K562 (cell line): ENCODE measurements around the gene PBX2. TPM values are rescaled to one million over a fixed set of nuclear protein-coding genes. Genes with fewer than 3 reads are reported as not detected.

Source experiments
- ARID1B ChIP-seq: fragments of 450-650 bp; IDR thresholded peaks from 2 replicates; pipeline ENCODE4 v1.6.1; 2016; ENCODE audit warnings: antibody characterized with exemption, mild to moderate bottlenecking, inconsistent platforms
- CC2D1A ChIP-seq: fragments of 450-650 bp; IDR thresholded peaks from 2 replicates; pipeline ENCODE4 v1.6.1; 2017; ENCODE audit warnings: mild to moderate bottlenecking
- LARP7 ChIP-seq: fragments of 450-650 bp; IDR thresholded peaks from 2 replicates; pipeline ENCODE4 v1.6.1; 2016
- NFIX ChIP-seq: fragments of 250-450 bp; sonication (Bioruptor Pico); IDR thresholded peaks from 2 replicates; pipeline ENCODE4 v1.4.0; 2020; ENCODE audit warnings: low read depth, mild to moderate bottlenecking, moderate library complexity
- RAD51 ChIP-seq: fragments of 450-650 bp; IDR thresholded peaks from 2 replicates; pipeline ENCODE4 v1.7.1; 2016; ENCODE audit warnings: low read depth, mild to moderate bottlenecking, borderline replicate concordance
- RBM25 ChIP-seq: fragments of 200-400 bp; formaldehyde crosslinking; IDR thresholded peaks from 2 replicates; pipeline ENCODE4 v1.6.1; 2018; ENCODE audit warnings: low read length, low read depth, moderate library complexity; ENCODE audit not compliant: severe bottlenecking
- SIN3B ChIP-seq: fragments of 450-650 bp; IDR thresholded peaks from 2 replicates; pipeline ENCODE4 v1.6.1; 2017; ENCODE audit warnings: low read depth, mild to moderate bottlenecking, moderate library complexity
- SMARCE1 ChIP-seq: fragments of 450-650 bp; IDR thresholded peaks from 2 replicates; pipeline ENCODE4 v1.7.1; 2016; ENCODE audit warnings: mild to moderate bottlenecking
- SRF ChIP-seq, 2 experiments: fragments of 250-450, 450-650 bp in 1 of 2; sonication (Bioruptor Pico) in 1 of 2; sonication (generic) in 1 of 2; formaldehyde crosslinking; IDR thresholded peaks; 2 replicates each; pipeline versions ENCODE4 v1.5.0 to v1.5.1; 2020 to 2022; ENCODE audit warnings: mild to moderate bottlenecking in 1 of 2, missing genetic modification reagents in 1 of 2
- ZNF384 ChIP-seq: IDR thresholded peaks from 2 replicates; pipeline ENCODE4 v1.6.1; 2012; ENCODE audit warnings: low read depth, low read length, improper control_type of control experiment
- ZNF583 ChIP-seq: fragments of 250-450 bp; sonication (Bioruptor Pico); IDR thresholded peaks from 2 replicates; pipeline ENCODE4 v1.4.0; 2020
- ZNF766 ChIP-seq: fragments of 200-800 bp; sonication (Bioruptor generic); conservative IDR thresholded peaks from 2 replicates; pipeline ENCODE4 v1.6.1; 2016; ENCODE audit warnings: missing genetic modification characterization, missing compliant biosample characterization
- polyA plus RNA-seq, 8 experiments: library from polyadenylated mRNA; depleted of rRNA in 4 of 8; stranded (reverse) in 5 of 8; unstranded in 3 of 8; fragments of >200 nt; fragmentation: Nextera tagmentation in 2 of 8; fragmentation: Illumina TruSeq in 1 of 8; extraction: Ambion mirVana in 2 of 8; extraction: Trizol in 1 of 8; gene quantifications; 2 replicates each; pipeline versions ENCODE4 v1.2.1 to v1.2.3, GENCODE V29; 2011 to 2014; ENCODE audit warnings: inconsistent platforms in 1 of 8, missing spikeins in 1 of 8
- total RNA-seq, 7 experiments: library from RNA; depleted of rRNA in 6 of 7; stranded (reverse); fragments of >200 nt in 6 of 7; fragmentation: Illumina TruSeq in 2 of 7; extraction: Trizol in 2 of 7; gene quantifications; 2 replicates each; pipeline versions ENCODE4 v1.2.1 to v1.2.3, GENCODE V29; 2011 to 2021; ENCODE audit warnings: low replicate concordance in 1 of 7
- TF ChIP-seq, protein P1 (sequence below): sonication (generic); formaldehyde crosslinking; IDR thresholded peaks from 2 replicates; pipeline ENCODE4 v1.8.1; 2023; ENCODE audit warnings: mild to moderate bottlenecking, missing genetic modification reagents
- TF ChIP-seq, protein P2 (sequence below): fragments of 200-800 bp; sonication (Bioruptor generic); IDR thresholded peaks from 2 replicates; pipeline ENCODE4 v1.6.1; 2017; ENCODE audit warnings: missing genetic modification characterization, missing compliant biosample characterization
- TF ChIP-seq, protein P3 (sequence below), 2 experiments: fragments of 450-650 bp; conservative IDR thresholded peaks; 2 replicates each; pipeline ENCODE4 v1.6.1; 2017; ENCODE audit warnings: mild to moderate bottlenecking in 2 of 2, moderate library complexity in 2 of 2
- TF ChIP-seq, protein P4 (sequence below): sonication (generic); formaldehyde crosslinking; IDR thresholded peaks from 2 replicates; pipeline ENCODE4 v1.8.0; 2022; ENCODE audit warnings: mild to moderate bottlenecking, missing genetic modification reagents

The PBX2 gene
- total and polyA plus RNA-seq, 9 of the 15 experiments (the other 6 are each of a cell fraction or from before 2014, with no cell fraction given) = 1.9 to 134 (median 62.5) TPM

DNA sequence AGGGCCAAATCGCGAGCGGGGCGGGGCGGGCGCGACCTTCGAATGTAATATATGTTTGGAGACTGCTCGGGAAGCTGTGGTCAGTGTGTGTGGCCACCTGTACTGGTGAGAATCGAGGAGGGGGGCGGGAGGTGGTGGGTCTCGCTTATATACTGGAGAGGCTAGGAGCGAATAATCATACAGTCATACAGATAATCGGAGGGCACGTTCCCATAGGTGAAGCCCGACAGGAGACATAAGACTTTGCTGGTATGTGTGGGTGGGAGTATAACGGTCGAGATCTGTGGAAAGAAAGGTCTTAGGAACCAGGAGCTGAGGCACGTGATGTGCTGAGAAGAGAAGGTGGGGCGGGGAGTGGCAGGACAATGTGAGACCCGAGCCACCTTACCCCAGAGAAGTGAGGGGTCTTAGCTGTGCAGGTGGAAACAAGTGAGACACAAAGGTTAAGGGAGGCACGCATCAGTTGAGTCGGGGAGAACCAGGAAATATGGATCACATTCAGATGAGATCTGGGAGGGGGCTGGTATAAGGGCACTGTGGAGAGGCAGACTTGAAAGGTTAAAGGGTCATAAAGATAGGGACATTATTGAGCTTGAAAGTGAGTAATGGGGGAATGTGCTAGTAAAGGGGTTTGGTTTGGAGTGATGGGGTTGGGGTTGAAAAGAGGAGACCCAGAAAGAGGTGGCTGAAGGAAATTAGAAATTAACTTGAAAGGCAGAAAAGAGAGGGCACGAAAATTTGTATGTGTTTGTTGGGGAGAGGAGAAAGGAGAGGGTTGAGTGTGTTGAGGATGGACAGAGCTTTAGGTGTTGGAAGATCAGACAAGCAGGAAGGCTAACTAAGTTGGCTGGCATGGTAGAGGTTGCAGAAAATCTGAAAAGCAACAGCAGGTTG is 11.2 kb downstream of the PBX2 start (continued):
- TF ChIP-seq, protein P1, sequence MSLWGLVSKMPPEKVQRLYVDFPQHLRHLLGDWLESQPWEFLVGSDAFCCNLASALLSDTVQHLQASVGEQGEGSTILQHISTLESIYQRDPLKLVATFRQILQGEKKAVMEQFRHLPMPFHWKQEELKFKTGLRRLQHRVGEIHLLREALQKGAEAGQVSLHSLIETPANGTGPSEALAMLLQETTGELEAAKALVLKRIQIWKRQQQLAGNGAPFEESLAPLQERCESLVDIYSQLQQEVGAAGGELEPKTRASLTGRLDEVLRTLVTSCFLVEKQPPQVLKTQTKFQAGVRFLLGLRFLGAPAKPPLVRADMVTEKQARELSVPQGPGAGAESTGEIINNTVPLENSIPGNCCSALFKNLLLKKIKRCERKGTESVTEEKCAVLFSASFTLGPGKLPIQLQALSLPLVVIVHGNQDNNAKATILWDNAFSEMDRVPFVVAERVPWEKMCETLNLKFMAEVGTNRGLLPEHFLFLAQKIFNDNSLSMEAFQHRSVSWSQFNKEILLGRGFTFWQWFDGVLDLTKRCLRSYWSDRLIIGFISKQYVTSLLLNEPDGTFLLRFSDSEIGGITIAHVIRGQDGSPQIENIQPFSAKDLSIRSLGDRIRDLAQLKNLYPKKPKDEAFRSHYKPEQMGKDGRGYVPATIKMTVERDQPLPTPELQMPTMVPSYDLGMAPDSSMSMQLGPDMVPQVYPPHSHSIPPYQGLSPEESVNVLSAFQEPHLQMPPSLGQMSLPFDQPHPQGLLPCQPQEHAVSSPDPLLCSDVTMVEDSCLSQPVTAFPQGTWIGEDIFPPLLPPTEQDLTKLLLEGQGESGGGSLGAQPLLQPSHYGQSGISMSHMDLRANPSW (CRISPR knock-in tag) = 0 out of 2 replicates have a peak, but pooled peaks have one; percentile 56
- TF ChIP-seq, protein P2, sequence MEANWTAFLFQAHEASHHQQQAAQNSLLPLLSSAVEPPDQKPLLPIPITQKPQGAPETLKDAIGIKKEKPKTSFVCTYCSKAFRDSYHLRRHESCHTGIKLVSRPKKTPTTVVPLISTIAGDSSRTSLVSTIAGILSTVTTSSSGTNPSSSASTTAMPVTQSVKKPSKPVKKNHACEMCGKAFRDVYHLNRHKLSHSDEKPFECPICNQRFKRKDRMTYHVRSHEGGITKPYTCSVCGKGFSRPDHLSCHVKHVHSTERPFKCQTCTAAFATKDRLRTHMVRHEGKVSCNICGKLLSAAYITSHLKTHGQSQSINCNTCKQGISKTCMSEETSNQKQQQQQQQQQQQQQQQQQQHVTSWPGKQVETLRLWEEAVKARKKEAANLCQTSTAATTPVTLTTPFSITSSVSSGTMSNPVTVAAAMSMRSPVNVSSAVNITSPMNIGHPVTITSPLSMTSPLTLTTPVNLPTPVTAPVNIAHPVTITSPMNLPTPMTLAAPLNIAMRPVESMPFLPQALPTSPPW = peak; percentile 4; the same call in 1 of the 2 replicates
- peak; percentile 11; the same call in 1 of the 2 replicates for TF ChIP-seq ZNF583
- TF ChIP-seq RAD51 = peak; percentile 84
- TF ChIP-seq ZNF766 (CRISPR knock-in tag) = no peak
- peak; percentile 27 to 65; a peak in 1 of 4 replicates for TF ChIP-seq SRF (CRISPR knock-in tag; IDR thresholded peaks at IDR 0.05)
- TF ChIP-seq, protein P3, sequence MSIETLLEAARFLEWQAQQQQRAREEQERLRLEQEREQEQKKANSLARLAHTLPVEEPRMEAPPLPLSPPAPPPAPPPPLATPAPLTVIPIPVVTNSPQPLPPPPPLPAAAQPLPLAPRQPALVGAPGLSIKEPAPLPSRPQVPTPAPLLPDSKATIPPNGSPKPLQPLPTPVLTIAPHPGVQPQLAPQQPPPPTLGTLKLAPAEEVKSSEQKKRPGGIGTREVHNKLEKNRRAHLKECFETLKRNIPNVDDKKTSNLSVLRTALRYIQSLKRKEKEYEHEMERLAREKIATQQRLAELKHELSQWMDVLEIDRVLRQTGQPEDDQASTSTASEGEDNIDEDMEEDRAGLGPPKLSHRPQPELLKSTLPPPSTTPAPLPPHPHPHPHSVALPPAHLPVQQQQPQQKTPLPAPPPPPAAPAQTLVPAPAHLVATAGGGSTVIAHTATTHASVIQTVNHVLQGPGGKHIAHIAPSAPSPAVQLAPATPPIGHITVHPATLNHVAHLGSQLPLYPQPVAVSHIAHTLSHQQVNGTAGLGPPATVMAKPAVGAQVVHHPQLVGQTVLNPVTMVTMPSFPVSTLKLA (conservative IDR thresholded peaks at IDR 0.05) = peak; percentile 25 to 72; a peak in 2 of 4 replicates
- TF ChIP-seq ARID1B = peak; percentile 59
- 0 out of 2 replicates have a peak, but pooled peaks have one; percentile 32 for TF ChIP-seq CC2D1A
- no peak for TF ChIP-seq LARP7
- TF ChIP-seq ZNF384 = no peak
- TF ChIP-seq SMARCE1 = peak; percentile 36; the same call in 1 of the 2 replicates
- TF ChIP-seq RBM25 = no peak
- TF ChIP-seq SIN3B = peak; percentile 37; the same call in 1 of the 2 replicates
- TF ChIP-seq NFIX = no peak
- TF ChIP-seq, protein P4, sequence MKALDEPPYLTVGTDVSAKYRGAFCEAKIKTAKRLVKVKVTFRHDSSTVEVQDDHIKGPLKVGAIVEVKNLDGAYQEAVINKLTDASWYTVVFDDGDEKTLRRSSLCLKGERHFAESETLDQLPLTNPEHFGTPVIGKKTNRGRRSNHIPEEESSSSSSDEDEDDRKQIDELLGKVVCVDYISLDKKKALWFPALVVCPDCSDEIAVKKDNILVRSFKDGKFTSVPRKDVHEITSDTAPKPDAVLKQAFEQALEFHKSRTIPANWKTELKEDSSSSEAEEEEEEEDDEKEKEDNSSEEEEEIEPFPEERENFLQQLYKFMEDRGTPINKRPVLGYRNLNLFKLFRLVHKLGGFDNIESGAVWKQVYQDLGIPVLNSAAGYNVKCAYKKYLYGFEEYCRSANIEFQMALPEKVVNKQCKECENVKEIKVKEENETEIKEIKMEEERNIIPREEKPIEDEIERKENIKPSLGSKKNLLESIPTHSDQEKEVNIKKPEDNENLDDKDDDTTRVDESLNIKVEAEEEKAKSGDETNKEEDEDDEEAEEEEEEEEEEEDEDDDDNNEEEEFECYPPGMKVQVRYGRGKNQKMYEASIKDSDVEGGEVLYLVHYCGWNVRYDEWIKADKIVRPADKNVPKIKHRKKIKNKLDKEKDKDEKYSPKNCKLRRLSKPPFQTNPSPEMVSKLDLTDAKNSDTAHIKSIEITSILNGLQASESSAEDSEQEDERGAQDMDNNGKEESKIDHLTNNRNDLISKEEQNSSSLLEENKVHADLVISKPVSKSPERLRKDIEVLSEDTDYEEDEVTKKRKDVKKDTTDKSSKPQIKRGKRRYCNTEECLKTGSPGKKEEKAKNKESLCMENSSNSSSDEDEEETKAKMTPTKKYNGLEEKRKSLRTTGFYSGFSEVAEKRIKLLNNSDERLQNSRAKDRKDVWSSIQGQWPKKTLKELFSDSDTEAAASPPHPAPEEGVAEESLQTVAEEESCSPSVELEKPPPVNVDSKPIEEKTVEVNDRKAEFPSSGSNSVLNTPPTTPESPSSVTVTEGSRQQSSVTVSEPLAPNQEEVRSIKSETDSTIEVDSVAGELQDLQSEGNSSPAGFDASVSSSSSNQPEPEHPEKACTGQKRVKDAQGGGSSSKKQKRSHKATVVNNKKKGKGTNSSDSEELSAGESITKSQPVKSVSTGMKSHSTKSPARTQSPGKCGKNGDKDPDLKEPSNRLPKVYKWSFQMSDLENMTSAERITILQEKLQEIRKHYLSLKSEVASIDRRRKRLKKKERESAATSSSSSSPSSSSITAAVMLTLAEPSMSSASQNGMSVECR (CRISPR knock-in tag) = peak; percentile 68
